HG03097 (cell line): Measurements from ENCODE around the gene OR52B2.
"Not testable (repeated sequence)": the region's sequence is repeated elsewhere in the genome, so short reads cannot be mapped to it uniquely, and the experiment has no call there.

ENCODE experiments used
- ATAC-seq: cut with Tn5 transposase; IDR thresholded peaks from one replicate; pipeline ENCODE4 v1.9.1; 2021; ENCODE audit not compliant: unreplicated experiment, low FRiP score

OR52B2 gene

DNA sequence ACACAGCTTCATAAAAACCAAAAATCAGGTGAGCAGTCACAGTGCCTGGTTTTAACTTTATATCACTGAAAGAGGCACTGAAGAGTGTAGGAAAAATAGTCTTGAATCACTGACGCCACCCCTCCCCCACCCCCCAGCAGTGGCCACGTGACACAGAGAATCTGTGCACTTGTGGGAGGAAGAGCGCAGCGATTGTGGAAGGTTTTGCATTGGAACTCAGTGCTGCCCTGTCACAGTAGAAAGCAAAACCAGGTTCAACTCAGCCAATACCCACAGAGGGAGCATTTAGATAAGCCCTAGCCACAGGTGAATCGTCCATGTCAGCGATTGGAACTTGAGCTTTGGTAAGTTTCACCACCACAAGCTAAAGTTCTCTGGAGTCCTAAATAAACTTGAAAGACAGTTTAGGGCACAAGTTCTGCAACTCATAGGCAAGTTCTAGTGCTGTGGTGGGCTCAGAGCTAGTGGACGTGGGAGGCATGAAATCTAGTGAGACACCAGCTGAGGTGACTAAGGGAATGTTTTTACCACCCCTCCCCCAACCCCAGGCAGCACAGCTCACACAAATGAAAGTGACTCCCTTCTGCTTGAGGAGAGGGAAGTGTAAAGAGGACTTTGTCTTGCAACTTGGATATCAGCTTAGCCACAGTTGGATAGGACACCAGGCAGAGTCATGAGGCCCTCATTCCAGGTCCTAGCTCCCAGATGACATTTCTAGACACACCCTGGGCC is 13.3 kb downstream of the OR52B2 start:
- ATAC-seq, result no peak

DNA sequence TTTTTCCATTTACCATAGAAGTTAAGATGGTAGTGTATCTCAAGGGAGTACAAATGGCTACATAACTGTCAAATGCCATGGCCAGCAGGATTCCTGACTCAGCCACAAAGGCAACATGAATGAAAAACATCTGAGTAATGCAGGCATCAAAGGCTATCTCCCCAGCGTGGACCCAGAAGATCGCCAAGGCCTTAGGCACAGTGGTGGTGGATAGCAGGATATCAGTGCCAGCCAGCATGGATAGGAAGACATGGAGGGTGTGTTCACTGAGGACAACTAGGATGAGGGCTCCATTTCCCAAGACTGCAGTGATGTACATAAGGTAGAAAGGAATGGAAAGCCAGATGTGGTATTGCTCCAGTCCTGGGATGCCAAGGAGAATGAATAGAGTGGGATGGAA is 18.0 kb downstream of the OR52B2 start:
- ATAC-seq, result no peak

DNA sequence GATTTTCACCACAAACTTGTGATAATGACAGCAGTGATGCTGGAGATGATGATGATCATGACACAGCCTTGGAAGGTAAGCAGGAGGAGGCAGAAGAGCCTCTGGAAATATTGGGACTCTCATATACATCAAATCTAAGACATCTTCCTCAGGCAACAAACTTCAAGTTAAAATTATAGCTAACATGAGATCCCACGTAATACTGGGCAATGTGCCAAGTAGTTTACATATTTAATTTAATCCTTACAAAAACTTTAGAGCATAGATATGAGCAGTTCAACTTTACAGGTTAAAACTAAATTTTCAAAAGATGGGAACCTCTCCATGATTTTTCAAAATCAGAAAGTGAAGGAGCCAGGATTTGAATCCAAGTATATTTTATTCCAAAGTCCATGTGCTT is 19.0 kb downstream of the OR52B2 start:
- ATAC-seq, result no peak

DNA sequence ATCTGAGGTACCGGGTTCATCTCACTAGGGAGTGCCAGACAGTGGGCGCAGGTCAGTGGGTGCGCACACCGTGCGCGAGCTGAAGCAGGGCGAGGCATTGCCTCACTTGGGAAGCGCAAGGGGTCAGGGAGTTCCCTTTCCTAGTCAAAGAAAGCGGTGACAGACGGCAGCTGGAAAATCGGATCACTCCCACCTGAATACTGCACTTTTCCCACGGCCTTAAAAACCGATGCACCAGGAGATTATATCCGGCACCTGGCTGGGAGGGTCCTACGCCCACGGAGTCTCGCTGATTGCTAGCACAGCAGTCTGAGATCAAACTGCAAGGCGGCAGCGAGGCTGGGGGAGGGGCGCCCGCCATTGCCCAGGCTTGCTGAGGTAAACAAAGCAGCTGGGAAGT is 26.4 kb downstream of the OR52B2 start:
- ATAC-seq, result not testable (repeated sequence)

DNA sequence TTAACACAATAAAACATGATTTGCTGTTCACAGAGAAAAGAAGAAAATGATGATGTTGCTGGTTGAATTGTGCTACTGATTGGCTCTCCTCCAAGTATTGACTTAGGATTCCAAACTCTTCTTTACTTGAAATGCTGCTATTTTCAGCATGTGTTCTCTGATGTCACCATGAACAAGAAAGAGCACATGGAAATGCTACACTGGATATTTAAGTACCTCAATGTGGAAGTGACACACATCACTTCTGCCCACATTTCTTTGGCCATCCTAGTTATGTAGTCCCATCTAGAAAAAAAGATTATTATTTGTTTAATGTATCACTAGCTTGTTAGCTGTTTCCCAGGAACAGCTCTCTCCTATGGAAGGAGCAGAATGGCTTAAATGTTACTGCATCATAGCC is 27.2 kb downstream of the OR52B2 start:
- no peak for ATAC-seq

DNA sequence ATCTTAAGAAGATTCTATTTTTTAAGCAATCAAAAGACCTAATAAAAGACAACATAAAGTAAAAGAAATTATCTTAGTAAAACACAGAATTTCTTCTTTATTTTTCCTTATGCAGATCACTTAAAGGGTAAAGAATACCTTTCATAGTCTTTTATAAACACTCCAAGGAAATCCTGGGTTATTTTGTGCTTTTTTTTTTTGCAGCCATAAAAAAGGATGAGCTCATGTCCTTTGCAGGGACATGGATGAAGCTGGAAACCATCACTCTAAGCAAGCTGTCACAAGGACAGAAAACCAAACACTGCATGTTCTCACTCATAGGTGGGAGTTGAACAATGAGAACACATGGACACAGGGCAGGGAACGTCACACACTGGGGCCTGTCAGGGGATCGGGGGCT is 34.2 kb downstream of the OR52B2 start:
- ATAC-seq, result not testable (repeated sequence)

DNA sequence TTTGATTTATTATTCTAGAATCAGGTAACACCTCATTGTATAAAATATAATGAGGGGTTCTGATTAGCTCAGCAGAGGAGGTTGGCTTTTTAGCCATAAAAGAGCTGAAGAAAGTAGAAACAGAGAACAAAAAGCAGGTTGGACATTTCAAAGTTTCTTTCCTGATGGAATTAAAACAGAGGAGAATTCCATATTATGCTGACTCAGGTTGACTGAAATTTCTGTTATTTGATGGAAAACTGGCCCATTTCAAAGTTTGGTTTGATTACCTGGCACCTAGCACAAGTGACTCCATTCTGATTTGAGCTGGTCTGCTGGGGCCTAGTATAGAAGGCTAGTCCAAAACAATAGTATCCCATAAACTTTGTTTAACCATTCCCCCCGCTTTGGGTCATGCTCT is 37.7 kb downstream of the OR52B2 start:
- no peak for ATAC-seq

DNA sequence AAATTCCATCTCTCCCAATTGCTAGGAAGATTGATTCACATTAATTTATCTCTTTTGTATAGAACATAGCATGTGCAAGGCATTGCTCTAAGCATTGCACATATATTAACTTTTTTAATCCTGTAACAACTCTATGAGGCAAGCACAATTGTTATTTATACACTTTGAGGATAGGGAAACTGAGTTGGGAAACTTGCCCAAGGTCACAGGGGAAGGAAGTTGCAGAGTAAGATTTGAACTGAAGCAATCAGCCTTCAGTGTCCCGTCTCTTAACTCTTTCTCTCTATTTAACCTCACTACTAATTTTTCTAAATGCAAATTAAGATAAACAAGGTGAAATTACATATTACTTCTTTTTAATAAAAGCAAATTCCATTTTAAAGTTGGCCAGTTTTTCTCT is 40.5 kb downstream of the OR52B2 start:
- ATAC-seq, result no peak

DNA sequence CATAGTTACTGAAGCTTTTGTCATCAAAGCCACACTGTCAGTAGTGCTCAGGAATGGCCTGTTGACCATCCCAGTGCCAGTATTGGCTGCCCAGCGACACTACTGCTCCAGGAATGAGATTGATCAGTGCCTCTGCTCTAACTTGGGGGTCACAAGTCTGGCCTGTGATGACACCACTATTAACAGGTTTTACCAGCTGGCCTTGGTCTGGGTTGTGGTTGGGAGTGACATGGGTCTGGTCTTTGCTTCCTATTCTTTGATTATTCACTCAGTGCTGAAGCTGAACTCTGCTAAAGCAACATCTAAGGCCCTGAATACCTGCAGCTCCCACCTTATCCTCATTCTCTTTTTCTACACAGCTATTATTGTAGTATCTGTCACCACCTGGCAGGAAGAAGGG is 41.1 kb downstream of the OR52B2 start:
- ATAC-seq, result no peak

DNA sequence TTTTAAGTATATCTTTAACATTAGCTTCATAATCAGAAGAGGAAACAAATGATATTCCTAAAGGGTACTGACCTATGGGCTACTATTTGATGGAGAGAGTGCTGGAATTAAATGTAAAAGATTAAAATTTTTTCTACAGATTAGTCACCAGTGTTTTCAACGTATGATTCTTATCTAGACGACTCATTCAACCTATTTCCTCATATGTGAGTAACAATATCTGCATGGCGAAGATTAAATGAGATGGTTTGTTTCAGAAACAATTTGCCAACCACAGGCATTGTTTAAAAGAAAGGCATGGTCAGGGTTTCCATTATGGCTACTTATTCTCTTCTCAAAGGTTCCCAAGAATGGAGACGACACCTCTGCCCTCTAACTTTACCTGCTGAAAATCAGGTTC is 42.2 kb downstream of the OR52B2 start:
- no peak for ATAC-seq

DNA sequence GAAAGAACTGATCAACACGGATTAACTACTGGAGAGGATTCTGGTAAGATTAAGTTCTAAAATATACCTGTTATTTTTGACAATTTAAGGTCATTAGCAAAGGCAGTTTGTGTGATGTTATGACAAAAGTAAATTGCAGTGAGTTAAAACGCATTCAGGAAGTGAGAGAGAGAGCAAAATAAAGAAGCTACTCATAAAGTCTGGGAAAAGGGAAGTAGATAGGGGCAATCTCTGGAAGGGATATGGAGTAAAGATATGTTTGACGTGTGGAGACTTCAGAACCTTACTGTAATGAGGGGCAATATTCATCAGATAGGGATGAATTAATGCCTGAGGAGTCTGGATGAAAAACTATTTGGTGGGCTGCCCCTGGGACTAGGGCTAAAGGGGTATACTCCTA is 45.9 kb downstream of the OR52B2 start:
- no peak for ATAC-seq
